ENCODE data around the gene PKD1L1.
"Not testable (repeated sequence)": the region's sequence is repeated elsewhere in the genome, so short reads cannot be mapped to it uniquely, and the experiment has no call there.

The PKD1L1 gene

DNA sequence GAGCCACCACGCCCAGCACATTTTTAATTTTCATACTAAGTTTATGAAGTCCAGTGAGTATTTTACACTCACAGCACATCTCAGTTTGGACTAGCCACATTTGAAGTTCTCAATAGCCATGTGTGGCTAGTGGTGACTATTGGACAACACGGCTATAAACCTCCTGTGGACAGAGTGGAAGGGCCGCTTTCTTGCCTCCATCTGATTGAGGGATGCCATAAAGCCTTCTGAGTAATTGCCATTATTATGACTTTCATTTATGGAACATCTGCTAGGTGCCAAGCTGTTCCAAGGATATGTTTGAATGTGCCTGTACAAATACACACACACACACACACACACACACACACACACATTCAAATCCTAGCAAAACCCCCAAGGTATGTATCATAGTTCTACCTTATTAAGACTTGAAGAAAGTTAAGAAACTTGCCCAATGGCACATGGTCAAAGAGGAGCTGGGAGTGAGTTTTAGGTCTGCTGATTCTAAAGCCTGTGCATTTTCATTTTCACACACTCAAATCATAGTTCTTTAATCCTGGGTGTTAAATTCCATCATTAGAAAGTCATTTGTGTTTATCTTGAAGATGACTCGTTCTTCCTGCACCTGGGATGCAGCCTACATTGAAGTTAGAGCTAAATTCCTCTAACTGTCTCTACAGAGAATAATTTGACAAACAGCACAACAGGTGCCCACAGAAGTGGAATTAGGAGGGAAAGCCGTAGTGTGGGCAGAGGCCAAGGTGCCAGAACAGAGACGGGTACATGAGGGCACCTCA lies 143.3 kb downstream of the PKD1L1 start:
- in situ Hi-C loops (cut with HindIII; ENCODE audit: low sequenced_read_pairs), result no loop called here

DNA sequence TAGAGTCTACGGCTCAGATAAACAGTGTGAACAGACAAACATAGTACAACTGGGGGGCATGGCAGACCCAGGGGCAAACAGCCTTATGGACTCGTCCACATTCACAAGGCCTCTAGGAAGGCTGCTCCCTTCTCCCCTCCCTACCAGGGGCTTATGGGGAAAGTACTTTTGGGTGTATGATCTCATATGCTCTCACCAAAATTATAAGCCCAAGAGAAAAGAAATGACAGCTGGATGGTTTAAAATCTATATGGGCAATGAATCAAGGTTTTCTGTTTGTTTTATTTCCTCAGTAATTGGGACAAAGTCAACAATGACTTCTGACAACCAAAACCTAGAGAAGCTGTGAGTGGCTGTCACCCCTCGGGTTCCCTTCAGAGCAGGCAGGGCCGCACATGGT lies 144.4 kb downstream of the PKD1L1 start:
- in situ Hi-C loops (cut with HindIII; ENCODE audit: low sequenced_read_pairs), result no loop called here

- in situ Hi-C loops (cut with HindIII; ENCODE audit: low sequenced_read_pairs), result no loop called here
Observed at GRCh38 chr7:47803025-47803424, 145.2 kb downstream of the PKD1L1 start.

GRCh38 chr7:47801423-47801822 lies 146.8 kb downstream of the PKD1L1 start:
- in situ Hi-C loops (cut with HindIII; ENCODE audit: low sequenced_read_pairs), result no loop called here

- in situ Hi-C loops (cut with HindIII; ENCODE audit: low sequenced_read_pairs), result no loop called here
Observed at GRCh38 chr7:47799524-47799923, 148.7 kb downstream of the PKD1L1 start.

GRCh38 chr7:47796347-47796746 lies 151.9 kb downstream of the PKD1L1 start:
- in situ Hi-C loops (cut with HindIII; ENCODE audit: low sequenced_read_pairs), result no loop called here

GRCh38 chr7:47795631-47796030 lies 152.6 kb downstream of the PKD1L1 start:
- in situ Hi-C loops (cut with HindIII; ENCODE audit: low sequenced_read_pairs), result no loop called here

- in situ Hi-C loops (cut with HindIII; ENCODE audit: low sequenced_read_pairs), result not testable (repeated sequence)
Observed at GRCh38 chr7:47795126-47795525, 153.1 kb downstream of the PKD1L1 start.

GRCh38 chr7:47794016-47794415 lies 154.2 kb downstream of the PKD1L1 start:
- in situ Hi-C loops (cut with HindIII; ENCODE audit: low sequenced_read_pairs), result no loop called here

DNA sequence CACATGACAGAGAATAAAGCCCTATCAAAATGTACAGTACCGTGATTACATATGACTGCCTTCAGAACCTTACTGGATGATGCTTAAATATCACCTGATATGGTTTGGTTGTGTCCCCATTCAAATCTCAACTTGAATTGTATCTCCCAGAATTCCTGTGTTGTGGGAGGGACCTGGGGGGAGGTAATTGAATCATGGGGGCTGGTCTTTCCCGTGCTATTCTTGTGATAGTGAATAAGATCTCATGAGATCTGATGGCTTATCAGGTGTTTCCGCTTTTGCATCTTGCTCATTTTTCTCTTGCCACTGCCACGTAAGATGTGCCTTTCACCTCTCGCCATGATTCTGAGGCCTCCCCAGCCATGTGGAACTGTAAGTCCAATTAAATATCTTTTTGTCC lies 155.1 kb downstream of the PKD1L1 start:
- in situ Hi-C loops (cut with HindIII; ENCODE audit: low sequenced_read_pairs), result not testable (repeated sequence)

DNA sequence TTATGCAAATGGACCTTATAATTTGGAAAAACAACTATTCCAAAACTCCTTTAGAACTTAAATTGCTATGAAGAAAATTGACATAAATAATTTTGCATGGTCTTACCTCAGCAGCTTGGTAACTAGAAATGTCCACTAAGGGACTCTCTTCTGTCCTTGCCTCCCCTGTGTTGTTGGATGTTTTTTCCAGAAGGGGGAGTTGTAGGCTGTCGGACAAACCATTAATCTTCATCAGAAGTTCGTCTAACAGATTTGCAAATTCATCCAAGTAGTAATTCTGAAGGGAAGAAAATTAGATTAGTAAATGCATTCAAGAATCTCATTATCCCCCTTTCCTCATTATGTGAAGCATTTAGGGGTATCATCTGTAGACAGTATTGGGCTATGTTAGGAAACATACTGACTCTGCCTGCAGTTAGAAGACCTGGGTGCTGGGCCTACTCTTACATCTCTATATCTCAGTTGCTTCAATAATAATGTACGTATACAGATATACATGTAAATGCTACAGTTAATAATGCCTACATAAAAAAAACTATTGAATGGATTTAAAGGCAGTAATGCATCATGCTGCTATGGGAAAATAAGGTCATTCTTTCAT lies 155.6 kb downstream of the PKD1L1 start:
- in situ Hi-C loops (cut with HindIII; ENCODE audit: low sequenced_read_pairs), result no loop called here

- in situ Hi-C loops (cut with HindIII; ENCODE audit: low sequenced_read_pairs), result no loop called here
Observed at GRCh38 chr7:47791682-47792081, 156.6 kb downstream of the PKD1L1 start.

- in situ Hi-C loops (cut with HindIII; ENCODE audit: low sequenced_read_pairs), result no loop called here
Observed at GRCh38 chr7:47788083-47788482, 160.2 kb downstream of the PKD1L1 start.

- in situ Hi-C loops (cut with HindIII; ENCODE audit: low sequenced_read_pairs), result no loop called here
Observed at GRCh38 chr7:47787249-47788069, 160.8 kb downstream of the PKD1L1 start.

GRCh38 chr7:47786557-47787248 lies 161.6 kb downstream of the PKD1L1 start:
- in situ Hi-C loops (cut with HindIII; ENCODE audit: low sequenced_read_pairs), result no loop called here

GRCh38 chr7:47785923-47786556 lies 162.2 kb downstream of the PKD1L1 start:
- in situ Hi-C loops (cut with HindIII; ENCODE audit: low sequenced_read_pairs), result no loop called here

GRCh38 chr7:47783456-47784223 lies 164.6 kb downstream of the PKD1L1 start:
- in situ Hi-C loops (cut with HindIII; ENCODE audit: low sequenced_read_pairs), result no loop called here

- in situ Hi-C loops (cut with HindIII; ENCODE audit: low sequenced_read_pairs), result no loop called here
Observed at GRCh38 chr7:47782792-47783191, 165.5 kb downstream of the PKD1L1 start.

GRCh38 chr7:47782022-47782421 lies 166.2 kb downstream of the PKD1L1 start:
- in situ Hi-C loops (cut with HindIII; ENCODE audit: low sequenced_read_pairs), result no loop called here

DNA sequence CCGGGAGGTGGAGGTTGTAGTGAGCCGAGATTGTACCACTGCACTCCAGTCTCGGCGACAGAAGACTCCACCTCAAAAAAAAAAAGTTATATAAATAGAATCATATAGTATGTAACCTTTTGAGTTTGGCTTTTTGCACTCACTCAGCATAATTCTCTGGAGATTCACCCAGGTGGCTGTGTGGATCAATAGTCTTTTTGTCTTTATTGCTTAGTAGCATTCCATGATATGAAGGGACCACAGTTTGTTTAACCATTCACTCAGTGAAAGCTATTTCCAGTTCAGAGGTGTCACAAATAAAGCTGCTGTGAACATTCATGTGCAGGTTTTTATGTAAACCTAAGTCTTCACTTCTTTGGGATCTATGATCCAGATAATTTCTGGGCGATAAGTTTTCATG lies 167.7 kb downstream of the PKD1L1 start:
- in situ Hi-C loops (cut with HindIII; ENCODE audit: low sequenced_read_pairs), result no loop called here

Measured in endothelial cell of hepatic sinusoid (primary cell).